Neural crest cell (in vitro differentiated cells): Measurements from ENCODE around the gene HAPLN3. TPM values are rescaled to one million over a fixed set of nuclear protein-coding genes. Genes with fewer than 3 reads are reported as not detected.
A peak's percentile ranks its signal among the peaks of the same experiment; 100 is the strongest.

ENCODE experiments used
- DNase-seq: peaks from one replicate; pipeline ENCODE4 v3.0.0; 2021; ENCODE audit warnings: low read depth, mixed read lengths, low spot score
- H3K27ac Mint-ChIP-seq: one replicate; pipeline ENCODE4 v1.8.0; 2021; ENCODE audit warnings: mild to moderate bottlenecking, mixed read lengths; ENCODE audit not compliant: unreplicated experiment
- H3K27me3 Mint-ChIP-seq: 2 replicates; pipeline ENCODE4 v1.8.0; 2021; ENCODE audit warnings: low read depth, mild to moderate bottlenecking, mixed read lengths
- H3K36me3 Mint-ChIP-seq: 2 replicates; pipeline ENCODE4 v1.8.0; 2021; ENCODE audit warnings: low read depth, mild to moderate bottlenecking, mixed read lengths
- H3K4me1 Mint-ChIP-seq: 2 replicates; pipeline ENCODE4 v1.8.0; 2021; ENCODE audit warnings: mixed read lengths
- H3K4me3 Mint-ChIP-seq: one replicate; pipeline ENCODE4 v1.8.0; 2021; ENCODE audit warnings: mild to moderate bottlenecking, mixed read lengths
- H3K9me3 Mint-ChIP-seq: 2 replicates; pipeline ENCODE4 v1.8.0; 2021; ENCODE audit warnings: mixed read lengths
- CTCF ChIP-seq: fragments of 200-600 bp; sonication (generic); conservative IDR thresholded peaks from 2 replicates; pipeline ENCODE4 v1.5.0; 2021; ENCODE audit warnings: antibody characterized with exemption, mild to moderate bottlenecking
- total RNA-seq: library from RNA; stranded (reverse); gene quantifications from 2 replicates; pipeline ENCODE4 v1.2.1, GENCODE V29; 2021

HAPLN3 gene
- total RNA-seq, 1 donor from 2014 or later: 2.9 TPM

GRCh38 chr15:88834211-88834812 is 61.0 kb downstream of the HAPLN3 start:
- Mint-ChIP-seq H3K9me3 (no peaks in the 10 kb centered on the region), H3K27me3 (no peaks in the 10 kb centered on the region), H3K27ac (peak overlapping the region; percentile 87), H3K4me1 (peaks cover 30% of the 10 kb centered on the region), H3K4me3 (no peak overlapping the region), H3K36me3 (no peaks in the 10 kb centered on the region)
- TF ChIP-seq CTCF: peak; percentile 63
- peak; percentile 49 for DNase-seq

- Mint-ChIP-seq H3K4me3 (no peak overlapping the region), H3K36me3 (no peaks in the 10 kb centered on the region), H3K9me3 (no peaks in the 10 kb centered on the region), H3K27ac (no peak overlapping the region), H3K4me1 (peaks cover 30% of the 10 kb centered on the region), H3K27me3 (no peaks in the 10 kb centered on the region)
- no peak for TF ChIP-seq CTCF
- peak; percentile 6 for DNase-seq
Observed at GRCh38 chr15:88833731-88834100, 61.6 kb downstream of the HAPLN3 start.

- no peak for DNase-seq
- H3K4me1 Mint-ChIP-seq: peaks cover 33% of the 10 kb centered on the region
- no peaks in the 10 kb centered on the region for H3K9me3 Mint-ChIP-seq
- no peak for TF ChIP-seq CTCF
- no peaks in the 10 kb centered on the region for H3K36me3 Mint-ChIP-seq
- H3K4me3 Mint-ChIP-seq: no peak overlapping the region
- no peaks in the 10 kb centered on the region for H3K27me3 Mint-ChIP-seq
- H3K27ac Mint-ChIP-seq: no peak overlapping the region
Observed at GRCh38 chr15:88832820-88833730, 62.3 kb downstream of the HAPLN3 start.

GRCh38 chr15:88830016-88830415 is 65.3 kb downstream of the HAPLN3 start:
- H3K36me3 Mint-ChIP-seq: no peaks in the 10 kb centered on the region
- no peak for DNase-seq
- no peak overlapping the region for H3K27ac Mint-ChIP-seq
- no peak overlapping the region for H3K4me3 Mint-ChIP-seq
- no peak for TF ChIP-seq CTCF
- peaks cover 27% of the 10 kb centered on the region for H3K4me1 Mint-ChIP-seq
- H3K9me3 Mint-ChIP-seq: no peaks in the 10 kb centered on the region
- H3K27me3 Mint-ChIP-seq: no peaks in the 10 kb centered on the region

GRCh38 chr15:88828791-88829190 is 66.6 kb downstream of the HAPLN3 start:
- DNase-seq: no peak
- Mint-ChIP-seq H3K9me3 (no peaks in the 10 kb centered on the region), H3K27me3 (no peaks in the 10 kb centered on the region), H3K36me3 (no peaks in the 10 kb centered on the region), H3K27ac (no peak overlapping the region), H3K4me3 (no peak overlapping the region), H3K4me1 (peaks cover 19% of the 10 kb centered on the region)
- TF ChIP-seq CTCF: no peak

Other genes starting within 250 kb of the HAPLN3 start
- gene ACAN, start 92.1 kb downstream of the HAPLN3 start, total RNA-seq: 0.30 and 0.54 TPM in 2 replicates
- gene MFGE8, start 17.8 kb upstream of the HAPLN3 start, total RNA-seq: 104 and 113 TPM in 2 replicates
- 31.0 and 33.3 TPM in 2 replicates for gene ABHD2, start 192.9 kb upstream of the HAPLN3 start, total RNA-seq